Fibroblast of upper back skin (primary cell): ENCODE measurements around the gene GMFB.

Experiments used
- DNase-seq: peaks from one replicate; pipeline ENCODE4 v3.0.0-alpha.2; 2013

The GMFB gene

GRCh38 chr14:54425068-54425467 lies 63.7 kb downstream of the GMFB start:
- DNase-seq, result no peak
